Central memory CD8-positive, alpha-beta T cell (primary cell): ENCODE data around the gene PMF1.

Source experiments
- ATAC-seq: fragments of 150-1000 bp; cut with Tn5 transposase; replicated peaks from 2 replicates; pipeline ENCODE4 v1.10.0; 2022; ENCODE audit warnings: mild to moderate bottlenecking, moderate FRiP score, moderate number of reproducible peaks; ENCODE audit not compliant: poor library complexity, severe bottlenecking; ENCODE audit errors: extremely low read depth
- DNase-seq, 2 donors: peaks; one replicate each; pipeline ENCODE4 v3.0.0; 2021; ENCODE audit warnings: low spot score in 2 of 2
- H3K27ac Mint-ChIP-seq: one replicate; pipeline ENCODE4 v1.8.0; 2022; ENCODE audit warnings: low read depth, mild to moderate bottlenecking, moderate library complexity, mixed read lengths
- H3K27me3 Mint-ChIP-seq: one replicate; pipeline ENCODE4 v1.8.0; 2022; ENCODE audit warnings: mixed read lengths
- H3K36me3 Mint-ChIP-seq: one replicate; pipeline ENCODE4 v1.8.0; 2022; ENCODE audit warnings: mild to moderate bottlenecking, moderate library complexity, mixed read lengths; ENCODE audit not compliant: insufficient read depth
- H3K4me1 Mint-ChIP-seq: one replicate; pipeline ENCODE4 v1.8.0; 2022; ENCODE audit warnings: mixed read lengths
- H3K4me3 Mint-ChIP-seq: one replicate; pipeline ENCODE4 v1.8.0; 2022; ENCODE audit warnings: mild to moderate bottlenecking, moderate library complexity, mixed read lengths
- H3K9me3 Mint-ChIP-seq: one replicate; pipeline ENCODE4 v1.8.0; 2022; ENCODE audit warnings: mixed read lengths

PMF1 gene

DNA sequence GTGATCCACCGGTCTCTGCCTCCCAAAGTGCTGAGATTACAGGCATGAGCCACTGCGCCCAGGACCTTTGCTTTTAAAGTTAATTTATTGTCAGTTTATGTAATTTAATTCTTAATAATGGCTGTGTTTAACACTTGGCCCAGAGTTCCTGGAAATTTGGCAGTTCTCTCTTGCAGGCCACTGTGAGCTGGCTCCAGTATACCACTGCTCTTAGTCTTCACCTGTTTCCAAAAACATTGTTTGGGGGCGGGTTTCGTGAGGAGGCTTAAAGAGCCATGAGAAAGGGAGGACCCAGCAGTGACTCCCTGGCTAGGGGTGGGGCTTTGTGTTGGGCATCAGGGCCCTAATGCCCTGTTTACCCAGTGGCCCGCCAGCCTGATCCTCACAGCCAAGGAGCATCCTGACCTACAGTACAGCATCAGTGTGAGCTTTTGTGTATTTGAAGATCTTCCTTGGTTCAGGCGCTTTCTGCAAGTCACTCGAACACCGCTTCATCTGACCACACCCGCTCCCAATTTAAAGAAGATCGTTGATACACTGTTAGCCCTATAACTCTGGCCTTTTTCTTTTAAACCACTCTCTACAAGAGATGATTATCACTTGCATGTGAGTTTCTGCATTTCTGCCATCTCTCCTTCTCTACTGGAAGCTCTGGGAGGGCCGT lies 17.1 kb downstream of the PMF1 start:
- Mint-ChIP-seq H3K4me3 (no peak overlapping the region), H3K36me3 (peaks cover 26% of the 10 kb centered on the region), H3K27me3 (no peaks in the 10 kb centered on the region), H3K27ac (no peak overlapping the region), H3K9me3 (no peaks in the 10 kb centered on the region), H3K4me1 (peaks cover 6% of the 10 kb centered on the region)
- ATAC-seq = no peak
- DNase-seq = no peak

- H3K36me3 Mint-ChIP-seq = peaks cover 28% of the 10 kb centered on the region
- no peaks in the 10 kb centered on the region for H3K9me3 Mint-ChIP-seq
- no peak overlapping the region for H3K27ac Mint-ChIP-seq
Observed at GRCh38 chr1:156230473-156230837, 17.6 kb downstream of the PMF1 start.

GRCh38 chr1:156232201-156232894 lies 19.5 kb downstream of the PMF1 start:
- DNase-seq = no peak
- Mint-ChIP-seq H3K27ac (no peak overlapping the region), H3K27me3 (no peaks in the 10 kb centered on the region), H3K4me1 (no peaks in the 10 kb centered on the region), H3K4me3 (no peak overlapping the region), H3K36me3 (peaks cover 37% of the 10 kb centered on the region), H3K9me3 (no peaks in the 10 kb centered on the region)
- ATAC-seq = no peak

More at GRCh38 chr1:156230473-156230837, 17.6 kb downstream of the PMF1 start:
- H3K4me1 Mint-ChIP-seq = peaks cover 2% of the 10 kb centered on the region
- ATAC-seq (no peak), DNase-seq (no peak)
- no peak overlapping the region for H3K4me3 Mint-ChIP-seq
- no peaks in the 10 kb centered on the region for H3K27me3 Mint-ChIP-seq

DNA sequence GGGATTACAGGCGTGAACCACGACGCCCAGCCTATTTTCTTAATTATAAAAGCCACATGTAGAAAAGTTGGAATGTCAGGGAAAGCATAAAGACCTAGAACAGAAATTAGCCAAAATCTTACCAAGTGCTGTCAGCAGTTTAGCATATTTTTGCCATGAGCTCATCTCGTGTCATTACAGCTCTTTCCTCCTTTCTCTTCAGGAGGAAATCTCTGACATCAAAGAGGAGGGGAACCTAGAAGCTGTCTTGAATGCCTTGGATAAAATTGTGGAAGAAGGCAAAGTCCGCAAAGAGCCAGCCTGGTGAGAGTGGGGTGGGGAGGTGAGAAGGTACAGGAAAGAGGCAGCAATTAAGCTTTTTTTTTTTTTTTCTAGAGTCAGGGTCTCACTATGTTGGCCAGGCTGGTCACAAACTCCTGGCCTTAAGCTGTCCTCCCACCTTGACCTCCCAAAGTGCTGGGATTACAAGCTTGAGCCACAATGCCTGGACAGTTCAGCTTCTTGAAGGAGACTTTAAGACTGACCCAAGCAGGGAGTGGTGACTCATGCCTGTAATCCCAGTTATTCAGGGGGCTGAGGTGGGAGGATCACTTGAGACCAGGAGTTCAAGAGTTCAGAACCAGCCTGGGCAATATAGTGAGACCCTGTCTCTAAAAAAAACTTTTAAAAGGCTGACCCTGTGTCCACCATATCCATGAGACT lies 20.8 kb downstream of the PMF1 start:
- Mint-ChIP-seq H3K27ac (no peak overlapping the region), H3K9me3 (no peaks in the 10 kb centered on the region), H3K27me3 (no peaks in the 10 kb centered on the region), H3K4me1 (no peaks in the 10 kb centered on the region), H3K4me3 (no peak overlapping the region), H3K36me3 (peaks cover 39% of the 10 kb centered on the region)
- DNase-seq = no peak
- no peak for ATAC-seq

DNA sequence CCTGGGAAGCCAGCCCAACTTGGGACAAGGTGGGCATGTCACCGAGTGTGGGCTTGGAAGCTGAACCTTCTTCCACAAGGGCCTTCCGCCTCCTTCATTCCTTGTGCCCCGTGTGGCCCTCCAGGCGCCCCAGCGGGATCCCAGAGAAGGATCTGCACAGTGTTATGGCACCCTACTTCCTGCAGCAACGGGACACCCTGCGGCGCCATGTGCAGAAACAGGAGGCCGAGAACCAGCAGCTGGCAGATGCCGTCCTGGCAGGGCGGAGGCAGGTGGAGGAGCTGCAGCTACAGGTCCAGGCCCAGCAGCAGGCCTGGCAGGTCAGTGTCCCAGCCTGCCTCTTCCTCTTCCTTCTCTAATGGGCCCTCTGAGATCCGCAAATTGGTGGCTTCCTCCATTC lies 23.4 kb downstream of the PMF1 start:
- H3K4me1 Mint-ChIP-seq = no peaks in the 10 kb centered on the region
- H3K27me3 Mint-ChIP-seq = no peaks in the 10 kb centered on the region
- H3K36me3 Mint-ChIP-seq = peaks cover 40% of the 10 kb centered on the region
- no peak overlapping the region for H3K4me3 Mint-ChIP-seq
- no peaks in the 10 kb centered on the region for H3K9me3 Mint-ChIP-seq
- no peak for ATAC-seq
- no peak overlapping the region for H3K27ac Mint-ChIP-seq
- no peak for DNase-seq

GRCh38 chr1:156238248-156238647 lies 25.4 kb downstream of the PMF1 start:
- DNase-seq = no peak
- Mint-ChIP-seq H3K36me3 (peaks cover 41% of the 10 kb centered on the region), H3K27ac (no peak overlapping the region), H3K4me1 (no peaks in the 10 kb centered on the region), H3K4me3 (no peak overlapping the region), H3K27me3 (no peaks in the 10 kb centered on the region), H3K9me3 (no peaks in the 10 kb centered on the region)
- no peak for ATAC-seq

GRCh38 chr1:156241311-156241811 lies 28.6 kb downstream of the PMF1 start:
- H3K4me3 Mint-ChIP-seq = no peak overlapping the region
- peaks cover 28% of the 10 kb centered on the region for H3K36me3 Mint-ChIP-seq

GRCh38 chr1:156241926-156242325 lies 29.1 kb downstream of the PMF1 start, which contains the start of gene BGLAP:
Gene BGLAP (plus strand): TSS chr1:156242184. CDS start chr1:156242232, 48 bp downstream.
- H3K36me3 Mint-ChIP-seq = peaks cover 26% of the 10 kb centered on the region
- DNase-seq (no peak), ATAC-seq (no peak)
- H3K4me3 Mint-ChIP-seq = no peak within 1 kb of the TSS
- H3K4me1 Mint-ChIP-seq = peaks cover 15% of the 10 kb centered on the region
- no peaks in the 10 kb centered on the region for H3K27me3 Mint-ChIP-seq
- H3K27ac Mint-ChIP-seq = no peak within 1 kb of the TSS
- no peaks in the 10 kb centered on the region for H3K9me3 Mint-ChIP-seq

More at GRCh38 chr1:156241311-156241811, 28.6 kb downstream of the PMF1 start:
- no peaks in the 10 kb centered on the region for H3K27me3 Mint-ChIP-seq
- H3K4me1 Mint-ChIP-seq = peaks cover 15% of the 10 kb centered on the region
- no peak for DNase-seq
- no peaks in the 10 kb centered on the region for H3K9me3 Mint-ChIP-seq
- no peak for ATAC-seq
- no peak overlapping the region for H3K27ac Mint-ChIP-seq

DNA sequence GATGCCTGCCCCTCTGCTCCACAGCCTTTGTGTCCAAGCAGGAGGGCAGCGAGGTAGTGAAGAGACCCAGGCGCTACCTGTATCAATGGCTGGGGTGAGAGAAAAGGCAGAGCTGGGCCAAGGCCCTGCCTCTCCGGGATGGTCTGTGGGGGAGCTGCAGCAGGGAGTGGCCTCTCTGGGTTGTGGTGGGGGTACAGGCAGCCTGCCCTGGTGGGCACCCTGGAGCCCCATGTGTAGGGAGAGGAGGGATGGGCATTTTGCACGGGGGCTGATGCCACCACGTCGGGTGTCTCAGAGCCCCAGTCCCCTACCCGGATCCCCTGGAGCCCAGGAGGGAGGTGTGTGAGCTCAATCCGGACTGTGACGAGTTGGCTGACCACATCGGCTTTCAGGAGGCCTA lies 29.9 kb downstream of the PMF1 start:
- no peak for DNase-seq
- H3K9me3 Mint-ChIP-seq = no peaks in the 10 kb centered on the region
- ATAC-seq = no peak
- H3K4me3 Mint-ChIP-seq = no peak overlapping the region
- no peak overlapping the region for H3K27ac Mint-ChIP-seq
- H3K27me3 Mint-ChIP-seq = no peaks in the 10 kb centered on the region
- peaks cover 15% of the 10 kb centered on the region for H3K4me1 Mint-ChIP-seq
- peaks cover 23% of the 10 kb centered on the region for H3K36me3 Mint-ChIP-seq

GRCh38 chr1:156244126-156244525 lies 31.3 kb downstream of the PMF1 start:
- H3K4me1 Mint-ChIP-seq = peaks cover 15% of the 10 kb centered on the region
- no peaks in the 10 kb centered on the region for H3K9me3 Mint-ChIP-seq
- peak overlapping the region; percentile 86 for H3K4me3 Mint-ChIP-seq

GRCh38 chr1:156244712-156245111 lies 31.9 kb downstream of the PMF1 start:
- Mint-ChIP-seq H3K4me3 (peak overlapping the region; percentile 86), H3K4me1 (peaks cover 15% of the 10 kb centered on the region), H3K36me3 (peaks cover 18% of the 10 kb centered on the region), H3K9me3 (no peaks in the 10 kb centered on the region), H3K27ac (peak overlapping the region; percentile 82), H3K27me3 (no peaks in the 10 kb centered on the region)
- no peak for DNase-seq
- no peak for ATAC-seq

More at GRCh38 chr1:156244126-156244525, 31.3 kb downstream of the PMF1 start:
- Mint-ChIP-seq H3K27me3 (no peaks in the 10 kb centered on the region), H3K36me3 (peaks cover 20% of the 10 kb centered on the region), H3K27ac (no peak overlapping the region)
- no peak for ATAC-seq
- no peak for DNase-seq

DNA sequence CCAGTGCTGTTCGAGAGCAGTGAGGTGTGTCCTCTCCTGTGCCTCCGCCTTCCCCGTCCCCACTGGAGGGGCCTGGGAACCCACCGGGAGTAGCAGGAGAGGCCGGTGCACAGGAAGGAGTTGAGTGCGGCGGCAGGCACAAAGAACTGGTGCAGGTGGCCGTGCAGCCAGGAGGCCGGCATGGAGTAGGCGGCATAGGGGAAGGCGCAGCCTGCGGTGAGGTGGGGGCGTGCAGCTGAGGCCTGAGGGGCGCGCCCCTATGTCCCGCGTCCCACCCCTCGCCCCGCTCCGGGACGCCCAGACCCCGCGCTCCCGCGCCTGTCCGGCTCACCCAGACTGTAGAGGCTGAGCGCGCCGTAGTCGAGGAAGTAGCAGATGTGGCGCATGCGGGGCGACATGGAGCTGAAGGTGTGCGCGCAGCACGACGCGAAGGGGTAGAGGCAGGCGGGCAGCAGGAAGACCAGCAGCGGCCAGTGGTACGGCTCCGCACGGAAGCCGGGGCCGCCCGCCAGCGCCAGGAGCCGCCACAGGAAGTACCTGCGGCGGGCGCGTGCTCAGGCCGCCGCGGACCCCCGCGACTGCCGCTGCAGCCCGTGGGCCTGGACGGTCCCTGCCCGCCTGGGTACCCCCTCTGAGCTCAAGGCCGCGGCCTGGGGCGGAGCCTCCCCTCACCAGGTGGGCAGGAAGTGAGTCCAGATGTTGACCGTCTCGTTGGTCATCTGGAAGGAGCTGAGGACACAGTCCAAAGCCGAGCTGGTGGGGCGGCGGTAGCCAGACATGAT lies 32.8 kb downstream of the PMF1 start:
- Mint-ChIP-seq H3K9me3 (no peaks in the 10 kb centered on the region), H3K4me3 (peak overlapping the region; percentile 86), H3K36me3 (peaks cover 22% of the 10 kb centered on the region), H3K27me3 (no peaks in the 10 kb centered on the region), H3K27ac (peak overlapping the region; percentile 82), H3K4me1 (peaks cover 15% of the 10 kb centered on the region)
- no peak for DNase-seq
- ATAC-seq = peak; percentile 74
